ENCODE results near the gene RUNX3. TPM values are rescaled to one million over a fixed set of nuclear protein-coding genes. Genes with fewer than 3 reads are reported as not detected.

Gene RUNX3
- total and polyA plus RNA-seq, 2 donors (not counting 3 experiments of a cell fraction or from before 2014, with no cell fraction given): not detected

DNA sequence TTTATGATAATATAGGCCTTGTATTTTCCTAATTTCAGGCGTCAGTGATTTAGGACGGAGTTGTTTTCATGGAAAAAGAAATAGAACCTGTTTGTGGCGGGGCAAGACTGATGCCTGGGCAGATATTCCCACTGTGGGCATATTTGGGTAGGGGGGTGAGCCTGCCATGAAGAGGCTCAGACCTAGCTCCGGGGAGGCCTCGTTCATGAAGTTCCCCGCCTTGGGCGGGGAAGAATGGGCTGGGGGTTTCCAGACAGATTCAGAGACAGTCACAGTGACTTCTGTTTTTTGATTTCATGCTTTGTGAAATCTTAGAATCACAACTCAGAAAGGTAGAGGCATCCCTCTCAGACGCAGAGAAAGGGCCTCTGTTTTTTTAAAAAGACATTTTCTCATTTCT is 36.1 kb downstream of the RUNX3 start:
- POLR2A ChIA-PET: no interaction called here
- H3K27me3 ChIP-seq (ENCODE audit: control insufficient read depth in 2 of 2, insufficient read depth in 2 of 2, low read length in 2 of 2): peaks cover 0 to 6% of the 10 kb centered on the region in 2 experiments
- no peaks in the 10 kb centered on the region for H3K79me2 ChIP-seq (ENCODE audit: control insufficient read depth, insufficient read depth, low read length)
- H3K27ac ChIP-seq (ENCODE audit: insufficient read depth, low read depth, low read length): no peak overlapping the region
- intact Hi-C loops (cut with micrococcal nuclease) (no loop called here), dilution Hi-C loops (cut with MboI; ENCODE audit: extremely low pct_ligation_motif_present, low sequenced_read_pairs) (no loop called here)
- no TSS peak for BruUV-seq (replicated peaks)
- no peaks in the 10 kb centered on the region for H3K9me3 ChIP-seq (replicated peaks; ENCODE audit: control insufficient read depth, insufficient read depth, low read length)
- no peaks in the 10 kb centered on the region for H3K36me3 ChIP-seq (ENCODE audit: control insufficient read depth in 2 of 2, extremely low read depth in 1 of 2, insufficient read depth in 2 of 2, low read length in 2 of 2)
- no peak overlapping the region for H3K9ac ChIP-seq (replicated peaks; ENCODE audit: extremely low read depth, insufficient read depth, low read length)
- H3K4me2 ChIP-seq (ENCODE audit: insufficient read depth, low read length): no peak overlapping the region
- TF ChIP-seq POLR2AphosphoS5 (IDR thresholded peaks at IDR 0.05; ENCODE audit: insufficient read depth, low read depth, low read length) (no peak), POLR2A (IDR thresholded peaks at IDR 0.05; ENCODE audit: low read depth, low read length) (no peak), GATA2 (IDR thresholded peaks at IDR 0.05; ENCODE audit: insufficient read depth, insufficient read length, low read depth, low read length) (no peak), MYC (IDR thresholded peaks at IDR 0.05; ENCODE audit: low read depth, low read length) (no peak), JUN (IDR thresholded peaks at IDR 0.05; ENCODE audit: borderline replicate concordance, insufficient read depth, insufficient read length, low read depth) (no peak), EZH2 (IDR thresholded peaks at IDR 0.05; ENCODE audit: borderline replicate concordance, low read depth, low read length, severe bottlenecking) (no peak), FOS (IDR thresholded peaks at IDR 0.05; ENCODE audit: borderline replicate concordance, insufficient read depth, low read length) (no peak)
- TF ChIP-seq, protein P1, sequence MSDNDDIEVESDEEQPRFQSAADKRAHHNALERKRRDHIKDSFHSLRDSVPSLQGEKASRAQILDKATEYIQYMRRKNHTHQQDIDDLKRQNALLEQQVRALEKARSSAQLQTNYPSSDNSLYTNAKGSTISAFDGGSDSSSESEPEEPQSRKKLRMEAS (IDR thresholded peaks at IDR 0.05; ENCODE audit: insufficient read depth, insufficient read length): no peak
- TF ChIP-seq, protein P2, sequence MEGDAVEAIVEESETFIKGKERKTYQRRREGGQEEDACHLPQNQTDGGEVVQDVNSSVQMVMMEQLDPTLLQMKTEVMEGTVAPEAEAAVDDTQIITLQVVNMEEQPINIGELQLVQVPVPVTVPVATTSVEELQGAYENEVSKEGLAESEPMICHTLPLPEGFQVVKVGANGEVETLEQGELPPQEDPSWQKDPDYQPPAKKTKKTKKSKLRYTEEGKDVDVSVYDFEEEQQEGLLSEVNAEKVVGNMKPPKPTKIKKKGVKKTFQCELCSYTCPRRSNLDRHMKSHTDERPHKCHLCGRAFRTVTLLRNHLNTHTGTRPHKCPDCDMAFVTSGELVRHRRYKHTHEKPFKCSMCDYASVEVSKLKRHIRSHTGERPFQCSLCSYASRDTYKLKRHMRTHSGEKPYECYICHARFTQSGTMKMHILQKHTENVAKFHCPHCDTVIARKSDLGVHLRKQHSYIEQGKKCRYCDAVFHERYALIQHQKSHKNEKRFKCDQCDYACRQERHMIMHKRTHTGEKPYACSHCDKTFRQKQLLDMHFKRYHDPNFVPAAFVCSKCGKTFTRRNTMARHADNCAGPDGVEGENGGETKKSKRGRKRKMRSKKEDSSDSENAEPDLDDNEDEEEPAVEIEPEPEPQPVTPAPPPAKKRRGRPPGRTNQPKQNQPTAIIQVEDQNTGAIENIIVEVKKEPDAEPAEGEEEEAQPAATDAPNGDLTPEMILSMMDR (IDR thresholded peaks at IDR 0.05; ENCODE audit: extremely low read depth in 1 of 2, insufficient read depth in 1 of 2, low read depth in 1 of 2, low read length in 2 of 2): no peak
- H3K4me1 ChIP-seq (ENCODE audit: control insufficient read depth, extremely low read depth, insufficient read depth, low read length): no peaks in the 10 kb centered on the region
- no peaks in the 10 kb centered on the region for H3K9me1 ChIP-seq (replicated peaks; ENCODE audit: control insufficient read depth, extremely low read depth, insufficient read depth, low read length)
- FAIRE-seq (no peak), DNase-seq (ENCODE audit: low read depth, low spot score) (no peak)
- CTCF ChIA-PET: interaction anchor here (1.6 kb wide), 1 partner anchor 46 kb away, joined by 4 read pairs; no protein-coding TSS in a partner anchor
- no peak overlapping the region for H3K4me3 ChIP-seq (replicated peaks in 1 of 3; ENCODE audit: insufficient read depth in 1 of 3, low read depth in 1 of 3, low read length in 3 of 3)
- no peak overlapping the region for H2AFZ ChIP-seq (ENCODE audit: low read depth, low read length)
- no peaks in the 10 kb centered on the region for H4K20me1 ChIP-seq (replicated peaks; ENCODE audit: control insufficient read depth, extremely low read depth, insufficient read depth, low read length)
